ENCODE measurements around the gene LEMD2. TPM values are rescaled to one million over a fixed set of nuclear protein-coding genes. Genes with fewer than 3 reads are reported as not detected.
A peak's percentile ranks its signal among the peaks of the same experiment; 100 is the strongest.

Gene LEMD2
- total RNA-seq, 4 donors from 2014 or later = 50.0 to 76.6 (median 64.6) TPM

GRCh38 chr6:33737267-33738026 lies 51.5 kb downstream of the LEMD2 start:
- WGBS, 2 donors = 83% methylated on average over 15 of the region's 15 CpGs
- TF ChIP-seq POLR2A (IDR thresholded peaks at IDR 0.05) (no peak), CTCF (IDR thresholded peaks at IDR 0.05) (no peak)
- Histone ChIP-seq H3K9me3 (no peaks in the 10 kb centered on the region), H3K4me3 (replicated peaks in 1 of 3) (no peak overlapping the region), H3K36me3 (peaks cover 12 to 17% of the 10 kb centered on the region in 2 donors), H3K27me3 (no peaks in the 10 kb centered on the region), H3K4me1 (peaks cover 2 to 5% of the 10 kb centered on the region in 2 donors), H3K27ac (no peak overlapping the region)
- DNase-seq = no peak
- intact Hi-C loops (cut with DNase I) = no loop called here

GRCh38 chr6:33735216-33735615 lies 53.7 kb downstream of the LEMD2 start:
- H3K36me3 ChIP-seq = peaks cover 12 to 17% of the 10 kb centered on the region in 2 donors
- DNase-seq = no peak
- H3K27me3 ChIP-seq = no peaks in the 10 kb centered on the region
- WGBS, 2 donors = 81 to 100% methylated on average over 2 to 16 of the region's 18 CpGs
- H3K27ac ChIP-seq = peak overlapping the region in 1 of 3 donors; percentile 38
- TF ChIP-seq CTCF (IDR thresholded peaks at IDR 0.05) (no peak), POLR2A (IDR thresholded peaks at IDR 0.05) (no peak)
- intact Hi-C loops (cut with DNase I) = no loop called here
- no peak overlapping the region for H3K4me3 ChIP-seq (replicated peaks in 1 of 3)
- no peaks in the 10 kb centered on the region for H3K9me3 ChIP-seq
- peaks cover 20 to 27% of the 10 kb centered on the region in 2 donors for H3K4me1 ChIP-seq

GRCh38 chr6:33733709-33734007 lies 55.3 kb downstream of the LEMD2 start:
- DNase-seq = no peak
- Histone ChIP-seq H3K36me3 (peaks cover 12 to 17% of the 10 kb centered on the region in 2 donors), H3K4me1 (peaks cover 33 to 41% of the 10 kb centered on the region in 2 donors), H3K27me3 (no peaks in the 10 kb centered on the region), H3K4me3 (replicated peaks in 1 of 3) (no peak overlapping the region), H3K9me3 (no peaks in the 10 kb centered on the region), H3K27ac (peak overlapping the region in 2 of 3 donors; percentile 66 to 90)
- 91 to 92% methylated on average over 8 of the region's 8 CpGs for WGBS, 2 donors
- intact Hi-C loops (cut with DNase I) = no loop called here
- TF ChIP-seq CTCF (IDR thresholded peaks at IDR 0.05) = no peak

- H3K9me3 ChIP-seq = no peaks in the 10 kb centered on the region
- H3K36me3 ChIP-seq = peaks cover 12 to 17% of the 10 kb centered on the region in 2 donors
- no peaks in the 10 kb centered on the region for H3K27me3 ChIP-seq
- TF ChIP-seq CTCF (IDR thresholded peaks at IDR 0.05) (no peak), POLR2A (IDR thresholded peaks at IDR 0.05) (no peak)
- no peak overlapping the region for H3K4me3 ChIP-seq (replicated peaks in 1 of 3)
- H3K4me1 ChIP-seq = peaks cover 36 to 46% of the 10 kb centered on the region in 2 donors
- 89 to 90% methylated on average over 12 to 13 of the region's 13 CpGs for WGBS, 2 donors
- intact Hi-C loops (cut with DNase I) = no loop called here
- H3K27ac ChIP-seq = peak overlapping the region in 2 of 3 donors; percentile 66 to 90
- DNase-seq = no peak
Observed at GRCh38 chr6:33732817-33733708, 55.9 kb downstream of the LEMD2 start.

GRCh38 chr6:33732385-33732784 lies 56.5 kb downstream of the LEMD2 start:
- Histone ChIP-seq H3K27ac (peak overlapping the region; percentile 25 to 90 (median 66)), H3K9me3 (no peaks in the 10 kb centered on the region), H3K36me3 (peaks cover 9 to 17% of the 10 kb centered on the region in 2 donors), H3K4me3 (replicated peaks in 1 of 3) (no peak overlapping the region), H3K4me1 (peaks cover 43 to 46% of the 10 kb centered on the region in 2 donors), H3K27me3 (no peaks in the 10 kb centered on the region)
- no peak for DNase-seq
- TF ChIP-seq CTCF (IDR thresholded peaks at IDR 0.05) = no peak
- TF ChIP-seq POLR2A (IDR thresholded peaks at IDR 0.05) = no peak
- WGBS, 2 donors = 82 to 93% methylated on average over 4 to 6 of the region's 6 CpGs
- intact Hi-C loops (cut with DNase I) = no loop called here

Data from thyroid gland (tissue), 4 donors.